IPS-15b (cell line): ENCODE data around the gene CIDEC.
A peak's percentile ranks its signal among the peaks of the same experiment; 100 is the strongest.
"Not testable (repeated sequence)": the region's sequence is repeated elsewhere in the genome, so short reads cannot be mapped to it uniquely, and the experiment has no call there.

Experiments
- H3K27me3 ChIP-seq: one replicate; pipeline ENCODE4 v1.6.1; 2013; ENCODE audit warnings: low read length; ENCODE audit not compliant: control insufficient read depth, insufficient read depth
- H3K36me3 ChIP-seq: one replicate; pipeline ENCODE4 v1.6.1; 2013; ENCODE audit warnings: low read length; ENCODE audit not compliant: control insufficient read depth, insufficient read depth
- H3K4me1 ChIP-seq: one replicate; pipeline ENCODE4 v1.6.1; 2013; ENCODE audit warnings: mild to moderate bottlenecking, low read length; ENCODE audit not compliant: control insufficient read depth, insufficient read depth
- H3K4me3 ChIP-seq: one replicate; pipeline ENCODE4 v1.5.1; 2013; ENCODE audit warnings: low read depth, low read length
- H3K9ac ChIP-seq: one replicate; pipeline ENCODE4 v1.6.1; 2013; ENCODE audit warnings: low read depth, mild to moderate bottlenecking, low read length
- H3K9me3 ChIP-seq: one replicate; pipeline ENCODE4 v1.6.1; 2013; ENCODE audit warnings: mild to moderate bottlenecking, low read length; ENCODE audit not compliant: control insufficient read depth, insufficient read depth

Gene CIDEC

GRCh38 chr3:9851383-9851782, 28.7 kb downstream of the CIDEC start:
- H3K9me3 ChIP-seq: not testable (repeated sequence)

GRCh38 chr3:9848860-9849259, 31.2 kb downstream of the CIDEC start:
- H3K4me3 ChIP-seq, H3K9ac ChIP-seq, H3K4me1 ChIP-seq, H3K36me3 ChIP-seq, H3K9me3 ChIP-seq, H3K27me3 ChIP-seq: not testable (repeated sequence)

More at GRCh38 chr3:9851383-9851782, 28.7 kb downstream of the CIDEC start:
- H3K9ac ChIP-seq, H3K4me1 ChIP-seq, H3K27me3 ChIP-seq, H3K4me3 ChIP-seq, H3K36me3 ChIP-seq: not testable (repeated sequence)

GRCh38 chr3:9847870-9848269, 32.2 kb downstream of the CIDEC start:
- not testable (repeated sequence) for H3K9ac ChIP-seq, H3K36me3 ChIP-seq, H3K4me3 ChIP-seq, H3K9me3 ChIP-seq, H3K27me3 ChIP-seq, H3K4me1 ChIP-seq

GRCh38 chr3:9846931-9847488, 33.0 kb downstream of the CIDEC start:
- Histone ChIP-seq H3K4me1 (peaks cover 3% of the 10 kb centered on the region), H3K36me3 (no peaks in the 10 kb centered on the region), H3K9ac (no peak overlapping the region), H3K27me3 (no peaks in the 10 kb centered on the region), H3K9me3 (no peaks in the 10 kb centered on the region), H3K4me3 (no peak overlapping the region)

- Histone ChIP-seq H3K36me3 (peaks cover 3% of the 10 kb centered on the region), H3K9ac (no peak overlapping the region), H3K4me3 (no peak overlapping the region), H3K9me3 (no peaks in the 10 kb centered on the region), H3K4me1 (peaks cover 3% of the 10 kb centered on the region), H3K27me3 (no peaks in the 10 kb centered on the region)
Measured at GRCh38 chr3:9846231-9846630, 33.8 kb downstream of the CIDEC start.

- no peaks in the 10 kb centered on the region for H3K9me3 ChIP-seq
- H3K27me3 ChIP-seq: no peaks in the 10 kb centered on the region
Measured at GRCh38 chr3:9843715-9844438, 36.2 kb downstream of the CIDEC start, which contains the start of gene RPUSD3. TSS of gene RPUSD3 (minus strand) at chr3:9844008. CDS start at chr3:9843990, 18 bp downstream.

GRCh38 chr3:9841015-9841414, 39.0 kb downstream of the CIDEC start:
- peaks cover 3% of the 10 kb centered on the region for H3K4me1 ChIP-seq
- H3K36me3 ChIP-seq: peaks cover 18% of the 10 kb centered on the region
- no peaks in the 10 kb centered on the region for H3K27me3 ChIP-seq
- no peak overlapping the region for H3K9ac ChIP-seq
- H3K9me3 ChIP-seq: no peaks in the 10 kb centered on the region
- H3K4me3 ChIP-seq: no peak overlapping the region

More at GRCh38 chr3:9843715-9844438, 36.2 kb downstream of the CIDEC start, which contains the start of gene RPUSD3:
- Histone ChIP-seq H3K4me3 (peak within 1 kb of the TSS; percentile 96), H3K36me3 (peaks cover 14% of the 10 kb centered on the region), H3K9ac (peak within 1 kb of the TSS; percentile 81), H3K4me1 (peaks cover 3% of the 10 kb centered on the region)

GRCh38 chr3:9838856-9839255, 41.2 kb downstream of the CIDEC start:
- Histone ChIP-seq H3K4me3 (no peak overlapping the region), H3K27me3 (no peaks in the 10 kb centered on the region), H3K36me3 (peaks cover 28% of the 10 kb centered on the region), H3K4me1 (no peaks in the 10 kb centered on the region), H3K9ac (no peak overlapping the region), H3K9me3 (no peaks in the 10 kb centered on the region)

GRCh38 chr3:9837701-9838582, 42.1 kb downstream of the CIDEC start:
- H3K36me3 ChIP-seq: peaks cover 28% of the 10 kb centered on the region
- H3K9ac ChIP-seq: no peak overlapping the region
- H3K9me3 ChIP-seq: no peaks in the 10 kb centered on the region
- no peaks in the 10 kb centered on the region for H3K27me3 ChIP-seq
- H3K4me3 ChIP-seq: no peak overlapping the region
- H3K4me1 ChIP-seq: no peaks in the 10 kb centered on the region

- H3K27me3 ChIP-seq: no peaks in the 10 kb centered on the region
- peaks cover 21% of the 10 kb centered on the region for H3K36me3 ChIP-seq
- no peak overlapping the region for H3K9ac ChIP-seq
- H3K9me3 ChIP-seq: no peaks in the 10 kb centered on the region
- H3K4me1 ChIP-seq: no peaks in the 10 kb centered on the region
- H3K4me3 ChIP-seq: no peak overlapping the region
Measured at GRCh38 chr3:9834520-9835380, 45.3 kb downstream of the CIDEC start.

GRCh38 chr3:9833078-9833477, 47.0 kb downstream of the CIDEC start:
- Histone ChIP-seq H3K9me3 (no peaks in the 10 kb centered on the region), H3K36me3 (peaks cover 15% of the 10 kb centered on the region), H3K27me3 (no peaks in the 10 kb centered on the region), H3K4me1 (no peaks in the 10 kb centered on the region), H3K9ac (no peak overlapping the region), H3K4me3 (no peak overlapping the region)
